Natural killer cell (primary cell): ENCODE results near the gene CAPN13. TPM values are rescaled to one million over a fixed set of nuclear protein-coding genes. Genes with fewer than 3 reads are reported as not detected.

Experiments
- ATAC-seq, 3 donors: fragments of 150-1000 bp in 2 of 3; fragments of 200-7000 bp in 1 of 3; cut with Tn5 transposase; 1 replicate in 1 of 3; 2 replicates in 2 of 3; pipeline ENCODE4 v1.10.0; 2021; ENCODE audit warnings: mild to moderate bottlenecking in 2 of 3, moderate library complexity in 2 of 3
- DNase-seq, 2 donors: peaks; one replicate each; pipeline versions ENCODE4 v3.0.0 to v3.0.0-alpha.2; 2013 to 2021; ENCODE audit warnings: mixed read lengths in 1 of 2
- H3K27ac ChIP-seq: one replicate; pipeline ENCODE4 v1.5.1; 2013; ENCODE audit warnings: mild to moderate bottlenecking, low read length
- H3K27me3 ChIP-seq: one replicate; pipeline ENCODE4 v1.6.1; 2013; ENCODE audit warnings: low read length; ENCODE audit not compliant: control insufficient read depth, insufficient read depth
- H3K36me3 ChIP-seq: one replicate; pipeline ENCODE4 v1.6.1; 2013; ENCODE audit warnings: low read length; ENCODE audit not compliant: control insufficient read depth, insufficient read depth
- H3K4me1 ChIP-seq: one replicate; pipeline ENCODE4 v1.6.1; 2013; ENCODE audit warnings: low read length; ENCODE audit not compliant: control insufficient read depth, insufficient read depth
- H3K4me3 ChIP-seq: one replicate; pipeline ENCODE4 v1.5.1; 2013; ENCODE audit warnings: low read length
- H3K9me3 ChIP-seq: one replicate; pipeline ENCODE4 v1.6.1; 2013; ENCODE audit warnings: low read length; ENCODE audit not compliant: control insufficient read depth, insufficient read depth
- H3K27ac Mint-ChIP-seq, 2 donors: one replicate each; pipeline ENCODE4 v1.8.0; 2022; ENCODE audit warnings: mild to moderate bottlenecking in 2 of 2, mixed read lengths in 2 of 2, moderate library complexity in 1 of 2
- H3K27me3 Mint-ChIP-seq, 2 donors: one replicate each; pipeline ENCODE4 v1.8.0; 2022; ENCODE audit warnings: low read depth in 2 of 2, mixed read lengths in 2 of 2
- H3K36me3 Mint-ChIP-seq: one replicate; pipeline ENCODE4 v1.8.0; 2022; ENCODE audit warnings: mixed read lengths
- H3K4me1 Mint-ChIP-seq, 2 donors: one replicate each; pipeline ENCODE4 v1.8.0; 2022; ENCODE audit warnings: mixed read lengths in 2 of 2
- H3K4me3 Mint-ChIP-seq: one replicate; pipeline ENCODE4 v1.8.0; 2022; ENCODE audit warnings: mild to moderate bottlenecking, moderate library complexity, mixed read lengths
- H3K9me3 Mint-ChIP-seq, 2 donors: one replicate each; pipeline ENCODE4 v1.8.0; 2022; ENCODE audit warnings: mixed read lengths in 2 of 2
- CTCF ChIP-seq: fragments of 200-600 bp; IDR thresholded peaks from one replicate; pipeline ENCODE4 v1.8.0; 2022; ENCODE audit warnings: antibody characterized with exemption
- WGBS: methylation state at CpG from one replicate; pipeline ENCODE4 v1.1.7; 2013; ENCODE audit warnings: missing lambda C conversion rate; ENCODE audit not compliant: insufficient coverage; 5-methylcytosine and 5-hydroxymethylcytosine counted together
- intact Hi-C: fragments of 100-400 bp; cut with micrococcal nuclease; formaldehyde crosslinking; loops from one replicate; pipeline ENCODE4 v1.14.2; 2022
- total RNA-seq, 4 donors: library from RNA; stranded (reverse); fragments of 120-200 nt in 1 of 4; gene quantifications; one replicate each; pipeline versions ENCODE4 v1.2.3 to v1.2.4, GENCODE V29; 2013 to 2022

CAPN13 gene
- total RNA-seq, 3 donors from 2014 or later (not counting 1 experiment from before 2014, with no cell fraction given): not detected

GRCh38 chr2:30772021-30772705 is 35.1 kb downstream of the CAPN13 start:
- no peak overlapping the region for H3K4me3 ChIP-seq
- no peaks in the 10 kb centered on the region for H3K36me3 ChIP-seq
- DNase-seq: no peak
- no peak for ATAC-seq
- Mint-ChIP-seq H3K27me3 (peaks cover 0 to 3% of the 10 kb centered on the region in 2 donors), H3K9me3 (no peaks in the 10 kb centered on the region), H3K4me3 (no peak overlapping the region), H3K27ac (no peak overlapping the region), H3K4me1 (peaks cover 0 to 5% of the 10 kb centered on the region in 2 donors), H3K36me3 (no peaks in the 10 kb centered on the region)
- H3K27ac ChIP-seq: no peak overlapping the region
- no peaks in the 10 kb centered on the region for H3K9me3 ChIP-seq
- WGBS: 90% methylated on average over 3 of the region's 3 CpGs
- H3K27me3 ChIP-seq: no peaks in the 10 kb centered on the region
- no peaks in the 10 kb centered on the region for H3K4me1 ChIP-seq
- TF ChIP-seq CTCF: no peak
- intact Hi-C loops: no loop called here

- no peak overlapping the region for H3K4me3 ChIP-seq
- Mint-ChIP-seq H3K27me3 (peaks cover 3 to 10% of the 10 kb centered on the region in 2 donors), H3K4me3 (no peak overlapping the region), H3K9me3 (no peaks in the 10 kb centered on the region), H3K36me3 (no peaks in the 10 kb centered on the region), H3K4me1 (peaks cover 0 to 5% of the 10 kb centered on the region in 2 donors), H3K27ac (no peak overlapping the region)
- no peak overlapping the region for H3K27ac ChIP-seq
- ATAC-seq (no peak), DNase-seq (no peak)
- no peaks in the 10 kb centered on the region for H3K9me3 ChIP-seq
- TF ChIP-seq CTCF: no peak
- WGBS: 86% methylated on average over 11 of the region's 11 CpGs
- intact Hi-C loops: no loop called here
- H3K27me3 ChIP-seq: no peaks in the 10 kb centered on the region
- no peaks in the 10 kb centered on the region for H3K36me3 ChIP-seq
- H3K4me1 ChIP-seq: no peaks in the 10 kb centered on the region
These were observed 36.2 kb downstream of the CAPN13 start for GRCh38 chr2:30770816-30771576.

- no peaks in the 10 kb centered on the region for H3K36me3 Mint-ChIP-seq
These were observed 37.3 kb downstream of the CAPN13 start for GRCh38 chr2:30769891-30770462.

More at GRCh38 chr2:30769891-30770462, 37.3 kb downstream of the CAPN13 start:
- Mint-ChIP-seq H3K27me3 (peaks cover 3 to 13% of the 10 kb centered on the region in 2 donors), H3K4me1 (no peaks in the 10 kb centered on the region), H3K4me3 (no peak overlapping the region), H3K27ac (no peak overlapping the region), H3K9me3 (no peaks in the 10 kb centered on the region)
- ATAC-seq (no peak), DNase-seq (no peak)
- H3K36me3 ChIP-seq: no peaks in the 10 kb centered on the region
- TF ChIP-seq CTCF: no peak
- H3K9me3 ChIP-seq: no peaks in the 10 kb centered on the region
- H3K27me3 ChIP-seq: no peaks in the 10 kb centered on the region
- 81% methylated on average over 10 of the region's 10 CpGs for WGBS
- H3K4me3 ChIP-seq: no peak overlapping the region
- H3K27ac ChIP-seq: no peak overlapping the region
- no peaks in the 10 kb centered on the region for H3K4me1 ChIP-seq
- intact Hi-C loops: no loop called here
